Stimulated activated CD4-positive, alpha-beta T cell treated with anti-CD3 and anti-CD28 coated beads, TNF-alpha, amount 100 ng/mL, for 24 hours (primary cell): ENCODE results near the gene KCNK17.

Experiments used
- DNase-seq, 3 experiments: peaks; one replicate each; pipeline ENCODE4 v3.0.0-alpha.2; 2020; ENCODE audit warnings: low read depth in 3 of 3

Gene KCNK17

GRCh38 chr6:39314273-39314795 is at the start of gene KCNK17:
KCNK17 (minus strand) TSS chr6:39314419; CDS start chr6:39314320, 99 bp downstream.
- DNase-seq: no peak

GRCh38 chr6:39363280-39363679 is 49.1 kb upstream of the KCNK17 start:
- DNase-seq: no peak

- no peak for DNase-seq
These were observed 48.3 kb upstream of the KCNK17 start for GRCh38 chr6:39362487-39362865.

- peak; percentile 10 to 47 (median 15) for DNase-seq
These were observed 47.7 kb upstream of the KCNK17 start for GRCh38 chr6:39361657-39362486.

- no peak for DNase-seq
These were observed 46.2 kb upstream of the KCNK17 start for GRCh38 chr6:39360378-39360777.

- DNase-seq: no peak
These were observed 43.9 kb upstream of the KCNK17 start for GRCh38 chr6:39357998-39358686.

GRCh38 chr6:39353698-39354315 is 39.6 kb upstream of the KCNK17 start:
- no peak for DNase-seq

GRCh38 chr6:39350723-39351505 is 36.7 kb upstream of the KCNK17 start:
- DNase-seq: no peak

GRCh38 chr6:39348740-39349139 is 34.5 kb upstream of the KCNK17 start:
- DNase-seq: no peak

- DNase-seq: peak; percentile 20 to 64 (median 27)
These were observed 33.8 kb upstream of the KCNK17 start for GRCh38 chr6:39347906-39348585.

GRCh38 chr6:39347206-39347605 is 33.0 kb upstream of the KCNK17 start:
- no peak for DNase-seq

- DNase-seq: no peak
These were observed 30.6 kb upstream of the KCNK17 start for GRCh38 chr6:39344821-39345280.

GRCh38 chr6:39343396-39343870 is 29.2 kb upstream of the KCNK17 start:
- no peak for DNase-seq

GRCh38 chr6:39342692-39343395 is 28.6 kb upstream of the KCNK17 start:
- DNase-seq: no peak

GRCh38 chr6:39341937-39342336 is 27.7 kb upstream of the KCNK17 start:
- no peak for DNase-seq

- DNase-seq: no peak
These were observed 27.1 kb upstream of the KCNK17 start for GRCh38 chr6:39341352-39341751.

GRCh38 chr6:39339868-39340550 is 25.8 kb upstream of the KCNK17 start:
- no peak for DNase-seq

GRCh38 chr6:39339096-39339867 is 25.1 kb upstream of the KCNK17 start:
- DNase-seq: no peak

GRCh38 chr6:39338397-39338796 is 24.2 kb upstream of the KCNK17 start:
- DNase-seq: no peak
